Activated CD8-positive, alpha-beta memory T cell treated with anti-CD3 and anti-CD28 coated beads, Interleukin-2, amount 50 U/mL, for 1 hour (primary cell): ENCODE data around the gene ANKFN1.
"Not testable (repeated sequence)": the region's sequence is repeated elsewhere in the genome, so short reads cannot be mapped to it uniquely, and the experiment has no call there.

Source experiments
- DNase-seq: peaks from one replicate; pipeline ENCODE4 v3.0.0-alpha.2; 2020; ENCODE audit errors: extremely low read depth

The ANKFN1 gene

GRCh38 chr17:56347639-56348038 lies 194.4 kb downstream of the ANKFN1 start:
- no peak for DNase-seq

GRCh38 chr17:56350592-56350991 lies 197.3 kb downstream of the ANKFN1 start:
- no peak for DNase-seq

- no peak for DNase-seq
Measured at GRCh38 chr17:56351675-56352074, 198.4 kb downstream of the ANKFN1 start.

GRCh38 chr17:56358651-56359050 lies 205.4 kb downstream of the ANKFN1 start:
- DNase-seq: no peak

GRCh38 chr17:56359518-56359917 lies 206.2 kb downstream of the ANKFN1 start:
- no peak for DNase-seq

GRCh38 chr17:56367366-56367765 lies 214.1 kb downstream of the ANKFN1 start:
- DNase-seq: no peak

- DNase-seq: no peak
Measured at GRCh38 chr17:56373981-56374833, 220.9 kb downstream of the ANKFN1 start.

- no peak for DNase-seq
Measured at GRCh38 chr17:56389356-56389755, 236.1 kb downstream of the ANKFN1 start.

- no peak for DNase-seq
Measured at GRCh38 chr17:56392321-56392720, 239.0 kb downstream of the ANKFN1 start.

- DNase-seq: no peak
Measured at GRCh38 chr17:56393156-56393555, 239.9 kb downstream of the ANKFN1 start.

GRCh38 chr17:56395787-56396186 lies 242.5 kb downstream of the ANKFN1 start:
- no peak for DNase-seq

- no peak for DNase-seq
Measured at GRCh38 chr17:56407086-56407485, 253.8 kb downstream of the ANKFN1 start.

- not testable (repeated sequence) for DNase-seq
Measured at GRCh38 chr17:56412356-56412755, 259.1 kb downstream of the ANKFN1 start.

GRCh38 chr17:56416682-56417351 lies 263.5 kb downstream of the ANKFN1 start:
- no peak for DNase-seq

GRCh38 chr17:56424005-56424404 lies 270.7 kb downstream of the ANKFN1 start:
- DNase-seq: no peak

- no peak for DNase-seq
Measured at GRCh38 chr17:56424543-56425044, 271.3 kb downstream of the ANKFN1 start.

GRCh38 chr17:56425483-56425882 lies 272.2 kb downstream of the ANKFN1 start:
- DNase-seq: no peak

GRCh38 chr17:56426901-56427300 lies 273.6 kb downstream of the ANKFN1 start:
- DNase-seq: no peak

GRCh38 chr17:56431736-56432135 lies 278.5 kb downstream of the ANKFN1 start:
- no peak for DNase-seq

- DNase-seq: no peak
Measured at GRCh38 chr17:56432443-56432842, 279.2 kb downstream of the ANKFN1 start.

GRCh38 chr17:56434610-56435009 lies 281.3 kb downstream of the ANKFN1 start:
- DNase-seq: no peak

GRCh38 chr17:56436142-56436541 lies 282.9 kb downstream of the ANKFN1 start:
- no peak for DNase-seq

GRCh38 chr17:56440419-56440818 lies 287.1 kb downstream of the ANKFN1 start:
- DNase-seq: no peak
